A549 (cell line): Measurements from ENCODE around the gene PTPRK.

Experiments
- CTCF ChIP-seq: fragments of >200 bp; sonication (Bioruptor Twin); formaldehyde crosslinking; IDR thresholded peaks from 3 replicates; pipeline ENCODE4 v1.5.1; 2016
- EP300 ChIP-seq, 2 experiments: fragments of >200 bp; sonication (Bioruptor Twin); formaldehyde crosslinking; IDR thresholded peaks; 2 replicates in 1 of 2; 3 replicates in 1 of 2; pipeline ENCODE4 v1.6.1; 2016 to 2017
- POLR2A ChIP-seq: IDR thresholded peaks from 2 replicates; pipeline ENCODE4 v1.6.1; 2012; ENCODE audit warnings: mild to moderate bottlenecking, low read length
- RAD21 ChIP-seq, 2 experiments: fragments of >200 bp in 1 of 2; sonication (Bioruptor Twin) in 1 of 2; formaldehyde crosslinking in 1 of 2; IDR thresholded peaks in 1 of 2; conservative IDR thresholded peaks in 1 of 2; 2 replicates in 1 of 2; 3 replicates in 1 of 2; pipeline ENCODE4 v1.6.1; 2012 to 2018; ENCODE audit warnings: inconsistent platforms in 1 of 2
- REST ChIP-seq: fragments of 200-600 bp; sonication (generic); IDR thresholded peaks from 2 replicates; pipeline ENCODE4 v1.6.1; 2016; ENCODE audit warnings: antibody characterized with exemption, mild to moderate bottlenecking, moderate library complexity
- USF2 ChIP-seq: fragments of 450-650 bp; IDR thresholded peaks from 2 replicates; pipeline ENCODE4 v1.6.1; 2014; ENCODE audit warnings: antibody characterized with exemption
- TF ChIP-seq, protein P1 (sequence below): fragments of 150-350 bp; IDR thresholded peaks from 2 replicates; pipeline ENCODE4 v1.6.1; 2014; ENCODE audit warnings: low read depth, mild to moderate bottlenecking, low read length

DNA sequence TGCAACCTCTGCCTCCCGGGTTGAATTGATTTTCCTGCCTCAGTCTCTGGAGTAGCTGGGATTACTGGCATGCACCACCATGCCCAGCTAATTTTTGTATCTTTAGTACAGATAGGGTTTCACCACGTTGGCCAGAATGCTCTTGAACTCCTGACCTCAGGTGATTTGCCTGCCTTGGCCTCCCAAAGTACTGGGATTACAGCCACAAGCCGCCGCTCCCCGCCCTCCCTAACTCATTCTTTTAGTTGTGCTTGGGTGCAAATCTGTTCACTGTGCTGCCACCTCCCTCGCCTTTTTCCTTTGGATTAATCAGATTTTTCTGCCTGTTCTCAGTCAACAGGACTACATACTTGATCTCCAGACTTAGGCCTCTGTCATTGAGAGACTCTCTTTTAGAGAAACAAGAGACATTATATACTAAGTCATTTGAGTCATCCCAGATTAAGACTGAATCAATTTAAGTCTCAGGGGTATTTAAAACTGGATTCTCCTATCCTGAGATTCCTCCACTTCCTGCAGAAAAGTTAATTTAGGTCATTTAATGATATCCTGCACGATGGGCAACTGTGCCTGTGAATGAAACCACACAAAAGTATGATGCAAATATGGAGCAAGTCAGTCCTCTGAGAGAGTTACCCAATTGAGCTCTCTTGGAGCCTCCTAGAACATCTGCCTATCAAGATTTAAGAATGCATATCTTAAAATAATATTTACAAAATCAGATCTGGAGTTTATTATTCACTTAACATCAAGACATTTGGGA is 483.4 kb downstream of the PTPRK start:
- TF ChIP-seq USF2 (no peak), EP300 (IDR thresholded peaks at IDR 0.05) (no peak), CTCF (no peak), REST (no peak), RAD21 (conservative IDR thresholded peaks at IDR 0.05 in 1 of 2, IDR thresholded peaks at IDR 0.05 in 1 of 2) (no peak), POLR2A (no peak)
- TF ChIP-seq, protein P1, sequence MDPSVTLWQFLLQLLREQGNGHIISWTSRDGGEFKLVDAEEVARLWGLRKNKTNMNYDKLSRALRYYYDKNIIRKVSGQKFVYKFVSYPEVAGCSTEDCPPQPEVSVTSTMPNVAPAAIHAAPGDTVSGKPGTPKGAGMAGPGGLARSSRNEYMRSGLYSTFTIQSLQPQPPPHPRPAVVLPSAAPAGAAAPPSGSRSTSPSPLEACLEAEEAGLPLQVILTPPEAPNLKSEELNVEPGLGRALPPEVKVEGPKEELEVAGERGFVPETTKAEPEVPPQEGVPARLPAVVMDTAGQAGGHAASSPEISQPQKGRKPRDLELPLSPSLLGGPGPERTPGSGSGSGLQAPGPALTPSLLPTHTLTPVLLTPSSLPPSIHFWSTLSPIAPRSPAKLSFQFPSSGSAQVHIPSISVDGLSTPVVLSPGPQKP: no peak
